Activated CD4-positive, alpha-beta T cell treated with anti-CD3 and anti-CD28 coated beads, Interleukin-2, Interleukin-6, amounts not matched to agents 100 ng/mL and 50 ng/mL, durations not matched to agents 16 hours and 8 hours (primary cell): ENCODE results near the gene ADAMTS17.

Experiments
- DNase-seq: peaks from one replicate; pipeline ENCODE4 v3.0.0-alpha.2; 2020

ADAMTS17 gene

DNA sequence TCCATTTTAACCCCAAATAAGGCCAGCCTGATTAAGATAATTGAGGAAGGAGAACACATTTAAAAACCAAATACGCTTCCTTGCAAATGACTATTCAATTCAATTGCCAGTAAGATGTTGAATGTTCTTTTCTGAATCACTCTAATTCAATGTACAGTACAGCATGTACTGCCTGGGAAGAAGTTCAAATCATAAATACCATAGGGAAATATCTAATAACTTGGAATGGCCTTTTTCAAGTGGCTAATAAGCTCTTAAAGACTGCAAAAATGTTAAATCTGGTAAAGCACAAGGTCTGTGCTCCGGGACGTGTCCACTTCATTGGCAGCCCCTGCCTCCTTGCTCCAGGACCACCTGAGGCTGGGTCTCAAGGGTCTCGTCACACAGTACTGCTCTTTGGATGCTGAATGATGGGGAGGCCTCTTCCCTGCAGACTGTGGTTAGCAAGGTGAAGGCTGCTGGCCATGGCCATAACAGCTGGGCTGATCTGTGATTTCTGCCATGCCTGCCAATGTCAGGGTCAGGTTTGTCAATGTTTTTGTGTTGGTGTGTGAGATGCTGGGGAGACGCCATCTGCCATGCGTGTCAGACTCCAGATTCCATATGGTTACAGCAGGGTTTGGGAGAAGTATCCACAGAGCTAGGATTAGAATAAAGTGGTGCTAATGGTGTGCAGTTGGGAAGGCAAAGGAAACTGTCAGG is 300.5 kb downstream of the ADAMTS17 start:
- no peak for DNase-seq

DNA sequence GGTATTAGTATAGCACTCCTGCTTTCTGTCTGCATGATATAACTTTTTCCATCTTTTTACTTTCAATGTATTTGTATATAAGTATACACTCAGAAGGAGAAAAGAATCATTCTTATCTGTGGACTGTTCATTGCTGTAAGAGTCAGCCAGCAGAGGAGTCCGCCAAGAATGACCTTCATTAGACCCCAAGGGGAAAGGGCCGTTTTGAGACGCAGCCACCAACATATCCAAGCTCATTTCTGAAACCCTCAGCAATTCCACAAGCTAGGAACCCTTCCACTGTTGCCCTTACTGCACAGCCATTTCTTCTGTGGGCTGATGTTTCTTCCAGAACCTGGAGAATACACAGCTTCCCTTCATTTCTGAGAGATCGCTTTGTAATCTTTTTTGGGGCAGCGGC is 301.8 kb downstream of the ADAMTS17 start:
- DNase-seq: no peak

DNA sequence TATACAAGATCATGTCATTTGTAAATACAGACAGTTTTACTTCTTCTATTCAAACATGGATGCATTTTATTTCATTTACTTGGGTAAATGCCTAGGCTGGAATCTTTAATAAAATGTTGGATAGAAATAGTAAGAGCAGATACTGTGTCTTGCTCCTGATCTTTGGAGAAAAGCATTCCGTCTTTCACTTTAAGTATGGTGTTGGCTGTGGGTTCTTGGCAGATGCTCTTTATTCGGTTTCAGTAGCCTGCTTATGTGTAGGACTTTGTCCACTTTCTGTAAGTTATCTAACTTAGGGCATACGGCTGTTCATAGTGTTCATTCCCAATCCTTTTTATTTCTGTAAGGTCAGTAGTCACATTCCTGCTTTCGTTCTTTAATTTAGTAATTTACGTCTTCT is 303.0 kb downstream of the ADAMTS17 start:
- DNase-seq: no peak

DNA sequence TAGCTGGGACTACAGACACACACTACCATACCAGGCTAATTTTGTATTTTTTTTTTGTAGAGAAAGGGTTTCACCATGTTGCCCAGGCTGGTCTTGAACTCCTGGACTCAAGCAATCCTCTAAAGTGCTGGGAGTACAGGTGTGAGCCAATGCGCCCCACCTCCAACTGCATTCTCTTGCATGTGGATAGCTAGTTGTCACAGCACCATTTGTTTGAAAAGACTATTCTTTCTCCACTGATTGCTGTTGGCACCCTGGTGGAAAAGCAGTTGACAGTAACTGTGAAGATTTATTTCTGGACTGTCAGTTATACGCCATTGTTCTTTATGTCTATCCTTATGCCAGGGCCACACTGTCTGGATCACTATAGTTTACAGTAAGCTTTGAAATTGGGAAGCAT is 303.9 kb downstream of the ADAMTS17 start:
- DNase-seq: no peak

DNA sequence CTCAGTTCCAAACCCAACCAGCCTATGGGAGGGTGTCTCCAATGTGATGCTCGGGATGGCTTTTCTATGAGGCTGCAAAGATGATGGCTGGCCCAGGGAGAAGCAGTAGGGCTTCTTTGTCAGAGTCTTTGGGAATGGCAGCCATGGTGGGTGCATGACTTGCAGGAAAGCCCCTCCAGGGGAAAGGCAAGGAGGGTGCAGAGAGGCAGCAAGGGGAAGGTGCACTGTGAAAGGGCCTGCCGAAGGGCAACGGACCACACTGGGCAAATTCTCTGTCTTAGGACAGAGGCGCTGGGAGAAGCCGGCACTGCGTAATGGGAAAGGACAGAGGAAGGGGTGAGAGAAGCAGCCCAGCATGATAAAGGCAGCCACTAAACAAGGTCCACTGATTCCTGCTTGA is 305.8 kb downstream of the ADAMTS17 start:
- DNase-seq: no peak

DNA sequence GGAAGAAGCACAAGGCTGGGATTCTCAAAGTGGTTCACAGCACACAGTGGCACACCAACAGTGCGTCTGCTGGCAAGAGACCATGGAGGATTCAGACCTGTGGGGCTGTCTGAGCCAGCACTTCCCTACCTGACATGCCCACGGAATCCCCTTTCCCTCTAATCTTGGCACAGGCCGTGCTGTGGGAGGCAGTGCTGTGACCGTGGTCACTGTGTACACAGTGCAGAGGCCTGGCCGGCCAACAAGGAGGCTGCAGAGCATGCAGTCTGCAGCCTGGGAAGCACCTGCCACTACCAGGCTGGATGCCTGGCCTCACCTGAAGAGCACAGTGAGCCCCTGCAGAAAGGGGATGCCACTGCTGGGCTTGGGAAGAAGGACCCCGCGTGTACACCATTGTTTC is 307.6 kb downstream of the ADAMTS17 start:
- DNase-seq: no peak

DNA sequence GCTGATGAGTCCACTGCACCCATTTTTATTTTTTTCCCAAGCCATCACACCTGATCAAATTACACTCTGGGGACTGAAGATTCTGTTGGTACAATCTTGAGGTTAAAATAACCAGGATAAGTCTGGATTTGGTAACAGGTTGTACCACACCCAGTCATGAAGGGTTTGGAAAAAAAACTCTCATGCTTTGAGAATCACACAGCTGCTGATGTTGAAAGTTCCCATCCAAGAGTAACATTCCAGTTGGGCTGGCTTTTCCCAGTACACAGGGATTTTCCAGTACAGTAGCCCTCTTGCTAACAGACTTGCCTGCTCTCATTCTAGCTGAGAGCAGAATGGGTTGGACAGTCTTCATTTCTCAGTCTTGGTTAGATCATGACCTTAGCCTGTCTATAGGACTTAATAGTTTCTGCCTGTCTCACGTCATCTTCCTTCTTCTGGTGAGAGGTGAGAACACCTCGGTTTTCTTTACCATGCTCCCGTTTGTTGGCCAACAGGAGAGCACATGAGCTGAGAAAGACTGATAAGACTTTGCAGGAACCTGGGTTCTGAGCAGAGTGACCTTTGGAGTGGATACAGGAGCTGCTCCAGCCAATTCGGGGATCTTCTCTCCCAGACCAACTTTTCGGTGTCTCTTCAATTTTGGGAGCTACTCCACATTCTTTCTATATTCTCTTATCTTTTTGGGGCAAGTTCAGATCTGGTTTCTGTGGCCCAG is 308.5 kb downstream of the ADAMTS17 start:
- no peak for DNase-seq

DNA sequence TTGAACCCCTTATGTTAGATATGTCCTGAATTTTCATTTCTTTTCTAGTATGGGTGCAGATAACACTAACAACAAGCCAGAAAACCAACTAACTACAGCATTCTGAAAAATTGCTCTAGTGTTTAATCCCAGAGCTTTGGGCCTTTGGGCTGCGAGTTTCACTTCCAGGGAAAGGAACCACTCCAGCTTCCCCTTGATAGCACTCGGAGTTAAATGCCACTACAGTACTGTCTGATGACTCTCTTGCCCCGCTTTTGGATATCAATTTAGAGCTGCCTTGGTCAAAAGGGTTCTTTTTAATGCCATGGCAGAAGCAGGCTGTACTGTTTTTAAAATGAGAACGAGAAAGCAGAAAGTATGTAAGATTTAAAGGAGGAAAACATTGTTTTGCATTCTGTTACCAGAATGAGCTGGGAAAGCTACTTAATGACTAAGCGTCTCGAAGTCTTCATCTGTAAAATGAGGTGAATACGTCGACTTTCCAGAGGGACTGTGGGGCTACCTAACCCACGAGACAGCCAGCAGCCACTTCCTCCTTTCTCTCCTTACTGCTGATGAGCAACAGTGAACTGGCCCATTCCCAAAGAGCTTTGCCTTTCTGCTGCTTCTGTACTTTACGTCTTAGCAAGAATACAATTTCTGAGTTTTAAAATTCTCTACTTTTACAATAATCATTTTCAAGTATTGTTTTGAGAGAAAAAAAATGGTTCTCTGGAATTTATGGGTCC is 309.3 kb downstream of the ADAMTS17 start:
- no peak for DNase-seq

DNA sequence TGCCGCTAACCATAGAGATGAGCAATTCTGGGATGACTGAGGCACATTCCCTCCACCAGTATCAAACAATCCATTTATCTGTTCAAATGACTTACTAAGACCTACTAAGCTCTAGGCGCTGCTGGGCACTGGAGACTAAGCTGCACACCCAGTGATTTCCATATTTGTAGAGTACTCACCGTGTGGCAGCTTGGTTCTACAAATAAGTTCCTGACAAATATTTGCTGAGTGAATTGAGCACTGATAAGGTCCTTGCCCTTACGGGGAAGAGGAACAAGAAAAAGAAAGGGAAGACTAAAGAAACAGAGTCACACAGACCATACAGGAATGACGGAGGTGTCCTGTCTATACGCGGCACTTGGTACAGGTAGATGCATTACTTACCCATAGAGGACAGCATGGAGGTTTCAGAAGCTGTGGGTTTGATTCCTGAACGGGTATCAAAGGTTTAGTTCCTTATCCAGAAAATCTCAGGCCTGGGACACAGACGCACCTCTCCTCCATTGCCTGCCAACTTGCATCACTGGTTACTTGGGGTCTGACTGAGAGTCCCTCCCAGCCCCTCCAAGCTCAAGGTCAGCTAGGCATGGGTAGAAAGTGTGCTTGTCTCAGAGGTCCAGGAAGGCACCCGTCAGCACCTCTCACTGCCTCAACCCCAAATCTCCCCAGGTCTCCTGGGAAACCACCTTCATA is 310.0 kb downstream of the ADAMTS17 start:
- DNase-seq: no peak

DNA sequence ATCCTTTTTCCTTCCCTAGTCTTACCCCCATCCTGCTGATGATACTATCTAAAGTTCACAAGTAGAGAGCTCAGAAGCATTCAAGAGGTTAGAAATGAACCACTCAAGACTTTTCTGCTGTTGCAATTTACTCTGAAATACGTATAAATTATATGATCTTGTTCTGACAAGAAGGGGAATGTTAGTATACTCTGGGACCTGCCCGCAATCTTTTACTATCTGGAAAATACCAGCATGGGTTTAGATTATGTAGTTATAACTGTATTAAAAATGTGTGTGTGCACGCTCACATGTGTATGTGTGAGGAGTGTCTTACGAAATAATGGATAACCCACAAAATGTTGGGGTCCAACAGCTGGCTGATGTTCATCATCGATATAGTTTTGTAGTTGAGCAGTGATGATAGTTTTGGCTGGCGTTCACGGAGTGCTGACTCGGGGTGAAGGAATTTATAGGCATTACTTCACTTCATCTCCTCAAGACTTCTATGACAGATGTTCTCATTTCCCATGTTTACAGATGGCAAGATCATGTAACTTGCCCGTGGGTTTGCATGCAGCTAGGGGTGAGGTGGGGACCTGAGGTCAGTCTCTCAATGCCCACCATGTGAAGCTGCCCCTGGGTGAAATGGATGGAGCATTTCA is 311.1 kb downstream of the ADAMTS17 start:
- DNase-seq: no peak

DNA sequence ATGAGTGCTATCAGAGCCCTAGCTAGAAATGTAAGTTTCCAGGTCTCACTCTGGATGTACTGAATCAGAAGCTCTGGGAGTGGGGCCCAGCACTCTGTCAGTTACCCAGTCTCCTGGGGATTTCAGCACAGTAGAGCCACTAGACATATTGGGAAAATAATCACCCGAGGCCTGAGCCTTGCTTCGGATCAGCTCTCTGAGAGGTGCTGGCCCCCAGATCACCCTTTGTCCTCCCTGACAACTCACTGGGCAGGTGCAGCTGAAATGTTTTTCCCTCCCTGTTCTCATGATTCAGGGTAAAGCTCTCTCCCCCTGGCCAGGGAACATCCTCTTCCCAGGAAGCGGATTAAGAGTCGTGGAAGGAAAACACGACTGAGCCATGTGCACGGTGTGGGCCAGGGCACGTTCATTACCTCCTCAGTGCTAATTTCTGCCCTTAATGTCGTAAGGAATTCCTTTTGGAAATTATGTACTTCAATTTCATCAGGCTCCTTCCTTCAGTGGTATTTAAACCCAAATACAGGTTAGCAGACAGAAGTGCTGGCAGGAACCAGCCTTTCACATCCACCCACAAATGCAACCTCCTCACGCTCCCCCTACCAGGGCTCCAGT is 311.8 kb downstream of the ADAMTS17 start:
- no peak for DNase-seq

DNA sequence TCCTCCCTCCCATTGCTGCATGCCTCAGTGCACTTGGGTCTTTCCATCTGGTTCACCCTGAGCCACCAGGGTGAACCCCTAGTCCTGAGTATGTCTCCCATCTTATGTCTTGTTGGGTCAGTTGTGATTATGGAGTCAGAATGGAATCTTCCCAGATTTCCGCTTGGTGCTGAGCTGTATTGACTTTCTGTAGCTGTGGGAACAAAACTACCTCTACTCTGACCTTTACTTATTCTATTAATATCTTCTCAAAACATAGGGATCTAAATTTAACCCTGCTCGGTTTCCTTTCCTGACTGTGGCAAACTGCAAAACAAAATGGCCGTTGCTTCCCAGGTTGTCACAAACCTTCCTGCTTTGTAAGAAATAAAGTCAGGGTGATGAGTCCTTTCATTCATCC is 312.7 kb downstream of the ADAMTS17 start:
- no peak for DNase-seq

DNA sequence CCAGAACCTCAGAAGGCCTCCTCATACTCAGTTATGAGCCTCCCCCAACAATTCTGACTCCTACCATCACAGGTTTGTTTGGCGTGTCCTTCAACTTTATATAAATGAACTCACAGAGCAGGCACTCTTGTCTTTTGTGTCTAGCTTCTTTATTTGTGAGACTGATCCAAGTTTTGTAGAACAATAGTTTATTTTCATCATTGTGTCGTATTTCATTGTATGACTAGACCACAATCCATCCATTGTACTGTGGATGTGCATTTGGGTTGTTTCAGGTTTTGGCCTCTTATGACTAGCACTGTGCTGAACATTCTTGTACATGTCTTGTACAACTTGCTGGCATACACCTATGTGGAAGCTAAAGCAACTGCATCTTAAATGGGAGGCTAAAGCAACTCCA is 315.7 kb downstream of the ADAMTS17 start:
- DNase-seq: no peak

DNA sequence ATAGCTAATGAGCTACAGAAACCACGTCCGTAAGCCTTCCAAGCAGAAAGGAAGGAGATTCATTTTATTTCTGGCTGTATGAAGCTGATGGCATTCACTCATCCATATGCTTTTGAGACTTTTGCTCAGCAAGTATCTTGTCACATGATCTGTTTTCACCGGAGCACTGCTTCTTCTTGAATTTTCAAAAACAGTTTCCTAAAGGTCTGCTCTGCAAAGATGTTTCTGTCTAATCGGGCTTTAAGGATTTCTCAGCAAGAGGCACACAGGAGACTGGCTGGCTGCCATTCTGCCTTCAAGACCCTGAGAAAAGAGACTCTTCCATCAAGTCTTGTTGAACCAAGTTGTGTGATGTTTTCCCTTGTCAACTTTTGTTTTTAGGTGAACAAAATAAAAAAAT is 319.0 kb downstream of the ADAMTS17 start:
- DNase-seq: no peak

DNA sequence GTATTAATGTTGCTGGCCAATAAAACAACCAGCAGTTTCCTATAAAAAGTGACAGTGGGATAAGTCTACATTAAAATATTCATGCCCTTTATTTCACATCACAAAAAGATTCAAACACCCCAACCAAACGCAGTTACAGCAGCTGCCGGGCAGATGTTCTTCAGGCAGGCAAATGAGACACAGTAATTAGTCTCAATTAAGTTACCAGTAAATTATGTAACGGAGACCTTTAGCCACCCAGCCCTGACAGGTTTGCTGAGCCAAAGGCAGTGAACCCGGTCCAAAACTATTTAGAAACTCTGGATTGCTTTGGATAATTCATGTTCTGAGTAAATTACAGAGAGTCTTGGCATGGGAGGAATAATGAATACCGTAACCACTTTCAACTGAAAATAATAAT is 319.4 kb downstream of the ADAMTS17 start:
- no peak for DNase-seq

DNA sequence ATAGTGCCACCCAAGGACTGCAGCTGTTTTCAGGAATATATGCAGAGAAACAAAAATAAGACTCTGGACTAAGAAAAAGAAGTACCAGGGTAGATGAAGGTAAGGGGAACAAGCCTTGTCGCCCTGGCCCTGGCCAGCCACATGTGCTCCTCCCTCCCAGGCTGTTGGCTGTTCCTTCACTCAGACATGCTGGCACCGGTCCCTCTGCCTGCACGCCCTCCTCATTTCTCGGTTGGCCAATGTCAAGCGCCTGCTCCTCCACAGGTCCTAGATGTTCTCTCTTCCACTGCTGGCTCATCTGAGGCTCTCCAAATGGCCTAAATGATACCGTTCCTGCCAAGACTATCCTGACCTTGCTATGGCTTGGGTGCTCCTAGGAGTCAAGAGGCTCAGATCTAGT is 320.1 kb downstream of the ADAMTS17 start:
- DNase-seq: no peak

DNA sequence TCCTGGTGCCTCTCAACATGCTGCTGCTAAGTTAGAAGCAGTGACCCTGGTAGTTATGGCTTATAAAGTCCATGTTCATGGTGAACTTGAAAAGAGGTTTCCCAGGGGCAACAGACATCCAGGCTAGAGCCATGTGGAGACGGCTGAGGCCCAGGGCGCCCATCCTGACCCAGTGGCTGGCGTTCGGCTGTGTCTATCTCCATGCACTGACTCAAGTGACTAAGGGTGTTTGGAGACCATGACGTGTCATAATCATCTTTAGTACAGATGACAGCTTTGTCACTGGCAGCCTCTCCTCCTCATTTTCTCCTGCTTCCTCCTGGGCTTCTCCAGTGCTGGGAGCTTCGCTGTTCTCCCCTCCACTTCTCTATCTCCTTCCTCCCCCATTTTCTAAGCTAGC is 321.2 kb downstream of the ADAMTS17 start:
- no peak for DNase-seq

DNA sequence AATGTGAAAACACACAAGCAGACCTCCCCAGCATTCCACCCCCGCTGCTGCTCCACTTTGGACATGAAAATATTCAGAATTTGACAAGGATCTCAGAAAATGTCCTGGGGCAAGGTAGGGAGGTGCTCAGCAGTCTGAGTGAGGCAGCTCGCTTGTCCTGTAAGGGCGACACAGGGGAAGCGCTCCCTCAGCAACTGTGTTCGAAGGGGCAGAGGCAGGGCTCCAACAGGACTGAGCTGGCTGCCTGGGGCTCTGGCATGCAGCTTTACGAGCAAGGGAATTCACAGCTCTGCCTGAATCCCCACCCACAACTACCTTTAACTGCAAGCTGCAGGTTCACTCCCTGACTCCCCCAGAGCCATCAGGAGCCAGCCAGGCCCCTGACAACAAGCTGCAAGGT is 321.6 kb downstream of the ADAMTS17 start:
- DNase-seq: no peak

DNA sequence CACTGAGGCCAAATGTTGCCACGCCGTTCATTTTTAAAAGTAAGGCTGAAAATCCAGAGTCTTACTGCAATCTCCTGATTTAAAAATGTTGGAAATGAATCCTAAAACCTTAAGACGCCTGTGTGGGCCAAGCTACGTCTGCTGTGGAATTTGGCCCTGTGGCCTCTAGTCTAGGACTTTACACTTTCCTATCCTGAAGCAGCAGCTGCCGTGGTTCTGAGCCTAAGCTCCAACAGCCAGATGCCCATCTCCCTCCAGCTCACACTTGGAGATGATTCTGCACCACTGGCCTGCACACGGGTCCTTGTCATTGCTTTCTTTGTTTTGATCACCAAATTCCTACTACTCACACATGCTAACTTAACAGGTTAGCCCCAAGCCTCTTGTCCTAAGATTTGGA is 322.2 kb downstream of the ADAMTS17 start:
- no peak for DNase-seq

DNA sequence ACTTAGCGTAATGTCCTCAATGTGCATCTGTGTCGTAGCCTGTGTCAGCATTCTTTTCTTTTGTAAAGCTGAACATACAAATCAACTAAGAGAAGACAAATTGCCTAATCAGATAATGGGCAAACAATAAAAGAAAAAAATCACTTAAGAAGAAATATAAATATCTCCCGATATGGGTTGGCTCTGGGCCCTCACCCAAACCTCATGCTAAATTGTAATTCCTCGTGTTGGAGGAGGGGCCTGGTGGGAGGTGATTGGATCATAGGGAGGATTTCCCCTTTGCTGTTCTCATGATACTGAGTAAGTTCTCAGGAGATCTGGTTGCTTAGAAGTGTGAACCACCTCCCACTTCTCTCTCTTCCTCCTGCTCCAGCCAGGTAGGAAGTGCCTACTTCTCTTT is 323.6 kb downstream of the ADAMTS17 start:
- no peak for DNase-seq

DNA sequence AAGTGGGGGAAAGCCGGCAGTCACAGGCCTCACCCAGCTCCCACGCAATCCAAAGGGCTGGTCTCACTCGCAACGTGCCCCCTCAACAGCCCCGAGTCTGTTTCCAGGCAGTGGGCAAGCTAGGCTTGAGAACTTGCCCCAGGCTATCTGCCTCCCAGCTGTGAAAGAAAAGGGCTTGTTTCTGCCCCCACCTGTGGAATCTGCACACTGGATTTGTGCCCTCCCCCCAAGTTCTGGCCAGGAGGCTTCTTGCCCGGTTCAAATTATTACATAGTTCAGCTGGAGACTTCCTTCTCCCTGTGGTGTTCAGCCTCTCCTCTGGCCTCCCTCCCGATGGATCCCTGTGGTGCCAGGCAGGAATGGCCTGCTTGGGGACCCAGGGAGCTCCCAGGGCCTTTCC is 324.6 kb downstream of the ADAMTS17 start:
- no peak for DNase-seq

DNA sequence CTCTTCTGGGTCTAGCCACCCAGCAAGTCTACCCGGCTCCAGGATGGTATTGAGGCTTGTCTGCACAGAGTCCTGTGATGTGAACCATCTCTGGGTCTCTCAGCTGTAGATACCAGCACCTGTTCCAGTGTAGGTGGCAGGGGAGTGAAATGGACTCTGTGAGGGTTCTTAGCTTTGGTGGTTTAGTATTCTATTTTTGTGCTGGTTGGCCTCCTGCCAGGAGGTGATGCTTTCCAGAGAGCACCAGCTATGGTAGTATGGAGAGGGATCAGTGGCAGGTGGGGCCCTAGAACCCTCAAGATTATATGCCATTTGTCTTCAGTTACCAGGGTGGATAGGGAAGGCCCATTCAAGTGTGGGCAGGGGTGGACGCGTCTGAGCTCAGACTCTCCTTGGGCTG is 325.1 kb downstream of the ADAMTS17 start:
- no peak for DNase-seq

DNA sequence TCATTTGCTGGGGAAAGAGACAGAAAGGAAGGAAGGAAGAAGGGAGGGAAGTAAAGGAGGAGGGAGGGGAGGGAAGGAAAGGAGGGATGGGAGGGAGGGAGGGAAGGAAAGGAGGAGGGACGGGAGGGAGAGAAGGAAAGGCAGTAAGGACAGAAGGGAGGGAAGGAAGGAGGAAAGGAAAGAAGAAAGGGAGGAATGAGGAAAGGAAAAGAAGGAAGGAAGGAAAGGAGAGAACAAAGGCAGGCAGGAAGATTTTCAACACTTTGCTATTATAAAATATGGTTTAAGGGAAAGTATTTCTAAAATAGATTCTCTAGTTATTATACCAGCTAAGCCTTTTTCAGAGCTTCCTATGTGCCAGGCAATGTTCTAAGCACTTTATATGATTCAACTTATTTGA is 330.5 kb downstream of the ADAMTS17 start:
- no peak for DNase-seq
